BE2C (cell line): Measurements from ENCODE around the gene WDR7.

ENCODE experiments used
- DNase-seq: peaks from one replicate; pipeline ENCODE4 v3.0.0-alpha.2; 2020
- H3K27me3 ChIP-seq: fragments of 250-450 bp; sonication (Bioruptor Pico); 2 replicates; pipeline ENCODE4 v1.5.1; 2020; ENCODE audit warnings: mild to moderate bottlenecking
- H3K36me3 ChIP-seq: fragments of 250-450 bp; sonication (Bioruptor Pico); 2 replicates; pipeline ENCODE4 v1.5.1; 2020; ENCODE audit warnings: mild to moderate bottlenecking
- H3K4me1 ChIP-seq: fragments of 250-450 bp; sonication (Bioruptor Pico); 2 replicates; pipeline ENCODE4 v1.5.1; 2020
- H3K4me3 ChIP-seq: 2 replicates; pipeline ENCODE4 v1.5.1; 2011; ENCODE audit warnings: low read depth, low read length
- H3K9me3 ChIP-seq: fragments of 250-450 bp; sonication (Bioruptor Pico); 2 replicates; pipeline ENCODE4 v1.5.1; 2020
- TF ChIP-seq, protein P1 (sequence below): IDR thresholded peaks from 2 replicates; pipeline ENCODE4 v1.5.1; 2012; ENCODE audit warnings: mild to moderate bottlenecking, low read depth, low read length

Gene WDR7

DNA sequence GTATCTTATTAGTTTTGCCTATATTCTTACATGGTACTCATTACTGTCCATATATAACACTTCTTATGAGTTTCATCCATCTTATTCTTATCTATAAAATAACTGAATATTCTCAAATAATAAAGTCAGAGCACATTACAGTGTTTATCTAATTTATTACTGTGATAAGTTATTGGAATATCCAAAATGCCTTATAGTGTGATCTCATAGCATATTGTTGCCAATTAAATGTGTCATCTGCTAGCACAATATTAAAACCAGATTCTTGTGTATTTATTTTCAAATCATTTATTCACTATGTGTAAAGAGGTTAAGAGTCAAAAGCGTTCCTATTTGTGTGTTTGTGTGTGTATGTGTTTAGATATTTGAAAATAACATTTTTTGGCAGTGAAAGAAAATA, 151.9 kb downstream of the WDR7 start:
- no peak for DNase-seq
- Histone ChIP-seq H3K27me3 (no peaks in the 10 kb centered on the region), H3K36me3 (no peaks in the 10 kb centered on the region), H3K4me3 (no peak overlapping the region), H3K9me3 (no peaks in the 10 kb centered on the region), H3K4me1 (no peaks in the 10 kb centered on the region)
- TF ChIP-seq, protein P1, sequence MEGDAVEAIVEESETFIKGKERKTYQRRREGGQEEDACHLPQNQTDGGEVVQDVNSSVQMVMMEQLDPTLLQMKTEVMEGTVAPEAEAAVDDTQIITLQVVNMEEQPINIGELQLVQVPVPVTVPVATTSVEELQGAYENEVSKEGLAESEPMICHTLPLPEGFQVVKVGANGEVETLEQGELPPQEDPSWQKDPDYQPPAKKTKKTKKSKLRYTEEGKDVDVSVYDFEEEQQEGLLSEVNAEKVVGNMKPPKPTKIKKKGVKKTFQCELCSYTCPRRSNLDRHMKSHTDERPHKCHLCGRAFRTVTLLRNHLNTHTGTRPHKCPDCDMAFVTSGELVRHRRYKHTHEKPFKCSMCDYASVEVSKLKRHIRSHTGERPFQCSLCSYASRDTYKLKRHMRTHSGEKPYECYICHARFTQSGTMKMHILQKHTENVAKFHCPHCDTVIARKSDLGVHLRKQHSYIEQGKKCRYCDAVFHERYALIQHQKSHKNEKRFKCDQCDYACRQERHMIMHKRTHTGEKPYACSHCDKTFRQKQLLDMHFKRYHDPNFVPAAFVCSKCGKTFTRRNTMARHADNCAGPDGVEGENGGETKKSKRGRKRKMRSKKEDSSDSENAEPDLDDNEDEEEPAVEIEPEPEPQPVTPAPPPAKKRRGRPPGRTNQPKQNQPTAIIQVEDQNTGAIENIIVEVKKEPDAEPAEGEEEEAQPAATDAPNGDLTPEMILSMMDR: no peak

DNA sequence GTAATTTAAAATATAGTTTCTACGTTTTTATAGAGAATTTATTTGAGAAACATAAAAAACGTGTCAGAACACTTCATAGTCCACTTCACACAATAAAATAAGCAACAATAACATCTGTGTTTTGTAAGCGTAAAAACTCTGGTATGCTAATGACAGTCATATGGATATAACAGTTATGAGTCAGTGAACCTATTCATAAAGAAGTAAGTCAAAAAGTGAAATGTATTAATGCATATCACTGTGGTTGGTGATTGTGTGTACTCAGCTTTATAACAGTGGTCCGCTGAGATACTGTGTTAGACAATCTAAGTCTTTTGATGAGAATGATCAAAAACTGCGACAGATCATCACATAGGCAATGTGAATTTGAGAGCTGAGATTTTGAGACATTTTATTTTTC, 153.2 kb downstream of the WDR7 start:
- no peaks in the 10 kb centered on the region for H3K9me3 ChIP-seq
- DNase-seq: no peak
- H3K36me3 ChIP-seq: no peaks in the 10 kb centered on the region
- H3K4me3 ChIP-seq: no peak overlapping the region
- H3K4me1 ChIP-seq: no peaks in the 10 kb centered on the region
- H3K27me3 ChIP-seq: no peaks in the 10 kb centered on the region
- TF ChIP-seq, protein P1: no peak

DNA sequence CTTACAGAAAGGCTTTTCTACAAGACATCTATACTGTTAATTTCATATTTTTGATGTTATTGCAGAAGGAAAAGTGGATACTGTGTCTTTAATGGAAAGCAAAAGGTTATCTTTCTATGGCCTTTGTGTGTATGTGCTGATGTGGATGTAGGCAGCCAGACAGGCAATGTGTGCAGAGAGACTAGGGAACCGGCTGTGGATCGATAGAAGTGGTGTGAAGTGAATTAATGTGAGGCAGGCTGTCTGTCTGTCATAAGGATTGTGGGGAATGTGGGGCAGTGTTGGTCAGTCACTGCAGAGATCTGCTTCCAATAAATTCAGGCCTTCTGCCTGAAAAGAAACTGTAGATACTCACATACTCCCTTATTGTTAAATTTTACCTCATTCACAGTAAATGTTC, 156.7 kb downstream of the WDR7 start:
- H3K27me3 ChIP-seq: no peaks in the 10 kb centered on the region
- TF ChIP-seq, protein P1: no peak
- DNase-seq: peak; percentile 13
- H3K4me3 ChIP-seq: no peak overlapping the region
- no peaks in the 10 kb centered on the region for H3K36me3 ChIP-seq
- no peaks in the 10 kb centered on the region for H3K4me1 ChIP-seq
- H3K9me3 ChIP-seq: no peaks in the 10 kb centered on the region

DNA sequence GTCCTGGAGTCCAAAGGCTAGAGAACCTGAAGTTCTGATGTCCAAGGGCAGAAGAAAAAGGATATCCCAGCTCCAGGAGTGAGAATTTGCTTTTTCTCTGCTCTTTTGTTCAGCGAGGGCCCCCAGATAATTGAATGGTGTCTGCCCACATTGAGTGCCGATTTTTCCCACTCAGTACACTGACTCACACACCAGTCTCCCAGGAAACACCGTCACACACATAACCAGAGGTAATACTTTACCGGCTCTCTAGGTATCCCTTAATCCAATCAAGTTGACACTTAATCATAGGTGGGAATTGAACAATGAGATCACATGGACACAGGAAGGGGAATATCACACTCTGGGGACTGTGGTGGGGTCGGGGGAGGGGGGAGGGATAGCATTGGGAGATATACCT, 161.5 kb downstream of the WDR7 start:
- H3K9me3 ChIP-seq: no peaks in the 10 kb centered on the region
- H3K36me3 ChIP-seq: no peaks in the 10 kb centered on the region
- TF ChIP-seq, protein P1: no peak
- DNase-seq: no peak
- H3K4me1 ChIP-seq: no peaks in the 10 kb centered on the region
- H3K27me3 ChIP-seq: no peaks in the 10 kb centered on the region
- H3K4me3 ChIP-seq: no peak overlapping the region

DNA sequence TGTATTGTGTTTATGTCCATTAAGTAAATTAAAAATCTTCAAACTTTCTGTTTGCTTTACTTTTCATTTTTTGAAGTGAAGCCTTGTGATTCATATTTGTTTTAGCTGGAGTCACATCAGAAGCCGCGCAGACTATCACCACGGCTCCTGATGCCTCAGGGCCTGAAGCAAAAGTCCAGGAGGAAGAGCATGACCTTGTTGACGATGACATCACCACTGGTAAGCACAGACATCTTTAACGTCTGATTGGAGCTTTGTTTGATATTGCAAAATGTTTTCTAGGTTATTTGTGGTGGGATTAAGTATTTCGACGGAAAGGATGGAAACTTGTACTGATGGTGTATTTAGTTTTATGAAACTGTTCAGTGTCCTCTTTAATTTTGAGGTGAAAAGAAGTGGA, 164.8 kb downstream of the WDR7 start:
- Histone ChIP-seq H3K36me3 (no peaks in the 10 kb centered on the region), H3K9me3 (no peaks in the 10 kb centered on the region), H3K27me3 (no peaks in the 10 kb centered on the region), H3K4me3 (no peak overlapping the region), H3K4me1 (no peaks in the 10 kb centered on the region)
- DNase-seq: peak; percentile 25
- TF ChIP-seq, protein P1: no peak

DNA sequence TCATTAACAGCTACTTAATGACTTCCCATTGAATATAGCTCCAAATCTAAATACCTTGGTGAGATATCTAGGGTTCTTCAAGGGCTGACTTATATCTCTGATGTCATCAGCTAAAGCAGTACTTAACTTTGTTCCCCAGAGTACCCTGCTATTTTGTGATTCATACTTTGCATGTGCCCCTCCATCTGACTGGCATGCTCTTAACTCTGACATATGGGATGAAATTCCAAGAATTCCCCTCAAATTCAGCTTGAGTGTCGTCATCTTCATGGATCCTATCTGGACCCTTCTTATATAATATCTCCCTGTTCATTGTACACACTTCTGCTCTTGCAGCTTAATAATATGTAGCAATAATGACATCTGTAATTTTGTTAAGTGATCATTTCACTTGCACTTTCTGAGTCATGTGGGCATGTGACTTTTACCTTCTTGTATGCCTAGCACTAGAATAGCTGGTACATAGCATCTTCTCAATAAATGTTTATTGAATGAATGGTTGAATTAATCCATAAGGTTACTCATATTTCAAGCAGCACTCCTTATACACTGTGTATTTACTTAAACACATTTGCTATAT, 172.9 kb downstream of the WDR7 start:
- no peak for DNase-seq
- no peak overlapping the region for H3K4me3 ChIP-seq
- no peaks in the 10 kb centered on the region for H3K9me3 ChIP-seq
- H3K36me3 ChIP-seq: no peaks in the 10 kb centered on the region
- TF ChIP-seq, protein P1: no peak
- no peaks in the 10 kb centered on the region for H3K4me1 ChIP-seq
- H3K27me3 ChIP-seq: no peaks in the 10 kb centered on the region
